Endometrial microvascular endothelial cells (primary cell): ENCODE measurements around the gene TOLLIP. TPM values are rescaled to one million over a fixed set of nuclear protein-coding genes. Genes with fewer than 3 reads are reported as not detected.
"Not testable (repeated sequence)": the region's sequence is repeated elsewhere in the genome, so short reads cannot be mapped to it uniquely, and the experiment has no call there.

Experiments used
- in situ Hi-C: cut with HindIII; loops from 2 replicates; pipeline ENCODE4 v1.10.0; 2017; ENCODE audit warnings: low sequenced_read_pairs, low pct_unique_long_range_greater_than_20kb; ENCODE audit errors: inconsistent ontology term
- total RNA-seq: library from RNA; depleted of rRNA; stranded (reverse); fragments of >200 nt; gene quantifications from one replicate; pipeline ENCODE4 v1.2.3, GENCODE V29; 2015; ENCODE audit errors: inconsistent ontology term

The TOLLIP gene
- total RNA-seq, 1 donor from 2014 or later = 36.8 TPM

DNA sequence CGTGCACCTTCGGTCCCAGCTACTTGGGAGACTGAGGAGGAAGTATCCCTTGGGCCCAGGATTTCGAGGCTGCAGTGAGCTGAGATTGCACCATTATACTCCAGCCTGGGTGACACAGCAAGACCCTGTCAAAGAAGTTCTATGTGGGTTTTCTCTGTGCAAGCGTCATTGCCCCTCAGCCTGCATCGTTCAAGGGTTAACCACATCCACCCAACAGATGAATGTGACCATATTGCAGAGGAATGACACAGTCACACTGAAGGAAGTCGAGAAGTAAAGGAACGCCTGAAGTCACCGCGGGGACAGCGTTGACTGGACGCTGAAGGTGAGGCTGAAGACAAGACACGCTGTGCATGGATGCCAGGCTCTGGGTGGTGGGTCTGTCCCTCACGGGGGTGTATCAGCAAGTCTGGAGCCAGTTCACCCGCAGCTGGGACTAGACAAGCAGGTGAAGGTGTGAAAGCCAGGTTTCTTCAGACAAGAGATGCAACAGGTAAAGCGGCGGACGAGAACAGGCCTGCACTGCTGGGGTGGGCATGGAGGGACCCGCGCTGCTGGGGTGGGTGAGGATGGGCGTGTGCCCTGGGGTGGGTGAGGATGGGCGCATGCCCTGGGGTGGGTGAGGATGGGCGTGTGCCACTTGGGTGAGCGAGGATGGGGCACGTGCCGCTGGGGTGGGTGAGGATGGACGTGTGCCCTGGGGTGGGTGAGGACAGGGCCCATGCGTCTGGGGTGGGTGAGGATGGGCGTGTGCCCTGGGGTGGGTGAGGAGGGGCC, 36.5 kb upstream of the TOLLIP start:
- in situ Hi-C loops = no loop called here

DNA sequence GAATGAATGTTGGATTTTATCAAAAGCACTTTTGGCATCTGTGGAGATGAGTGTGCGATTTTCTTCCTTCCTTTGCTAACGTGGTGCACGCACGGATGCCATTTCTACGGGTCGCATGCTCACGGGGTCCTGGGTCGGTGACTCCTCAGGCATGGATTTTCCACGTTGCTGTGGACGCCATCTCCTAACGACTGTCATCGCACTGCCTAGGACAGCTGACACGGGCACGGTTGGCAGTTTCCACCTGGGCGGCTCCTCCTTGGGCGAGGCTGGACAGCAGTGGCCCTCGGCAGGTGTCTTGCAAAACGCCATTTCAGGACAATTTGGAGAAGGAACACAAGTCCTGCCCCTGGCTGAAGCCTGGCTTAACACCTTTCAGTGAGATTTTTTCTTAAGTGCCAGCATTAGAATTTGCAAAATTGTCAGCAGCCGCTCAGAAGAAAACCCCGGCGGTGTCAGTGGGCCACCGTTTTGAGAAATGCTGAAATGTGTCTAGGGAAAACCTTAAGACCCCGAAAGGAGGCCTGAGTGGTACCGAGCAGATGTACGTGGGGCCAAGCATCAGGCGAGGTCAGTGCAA, 34.7 kb upstream of the TOLLIP start:
- in situ Hi-C loops = no loop called here

DNA sequence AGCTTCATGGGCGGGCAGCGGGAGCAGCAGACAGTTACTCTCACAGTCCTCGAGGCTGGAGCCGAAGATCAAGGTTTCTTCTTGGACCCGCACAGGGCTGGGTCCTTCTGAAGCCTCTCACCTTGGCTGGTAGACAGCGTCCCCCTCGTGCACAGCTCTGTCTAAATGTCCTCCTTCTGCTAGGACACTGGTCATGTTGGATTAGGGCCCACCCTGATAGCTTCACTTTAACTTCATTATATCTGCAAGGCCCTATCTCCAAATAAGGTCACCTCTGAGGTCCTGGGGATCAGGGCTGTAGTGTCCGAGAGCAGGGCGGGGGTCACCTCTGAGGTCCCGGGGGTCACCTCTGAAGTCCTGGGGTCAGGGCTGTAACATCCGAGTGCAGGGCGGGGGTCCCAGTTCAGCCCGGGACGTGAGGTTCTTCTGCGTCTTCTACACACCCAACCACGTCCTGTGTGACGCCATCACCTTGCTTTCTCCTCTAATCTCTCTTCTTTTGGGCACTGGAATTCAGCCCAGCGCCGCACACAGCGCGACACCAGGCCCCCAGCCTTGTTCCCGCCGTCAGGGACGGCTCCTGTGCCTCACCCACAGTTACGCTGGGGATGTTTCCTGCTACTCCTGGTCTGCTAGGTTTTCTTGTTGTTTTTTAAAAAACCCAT, 34.1 kb upstream of the TOLLIP start:
- in situ Hi-C loops = no loop called here

DNA sequence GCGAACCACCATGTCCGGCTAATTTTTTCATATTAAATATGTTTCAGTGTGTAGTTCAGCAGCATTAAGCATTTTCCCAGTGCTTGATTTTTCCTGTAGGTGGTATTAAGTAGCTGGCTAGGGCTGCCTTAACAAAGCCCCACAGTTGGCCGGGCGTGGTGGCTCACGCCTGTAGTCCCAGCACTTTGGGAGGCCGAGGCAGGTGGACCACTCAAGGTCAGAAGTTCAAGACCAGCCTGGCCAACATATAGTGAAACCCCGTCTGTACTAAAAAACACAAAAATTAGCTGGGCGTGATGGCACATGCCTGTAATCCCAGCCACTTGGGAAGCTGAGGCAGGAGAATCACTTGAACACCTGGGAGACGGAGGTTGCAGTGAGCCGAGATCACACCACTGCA, 33.5 kb upstream of the TOLLIP start:
- in situ Hi-C loops = no loop called here

DNA sequence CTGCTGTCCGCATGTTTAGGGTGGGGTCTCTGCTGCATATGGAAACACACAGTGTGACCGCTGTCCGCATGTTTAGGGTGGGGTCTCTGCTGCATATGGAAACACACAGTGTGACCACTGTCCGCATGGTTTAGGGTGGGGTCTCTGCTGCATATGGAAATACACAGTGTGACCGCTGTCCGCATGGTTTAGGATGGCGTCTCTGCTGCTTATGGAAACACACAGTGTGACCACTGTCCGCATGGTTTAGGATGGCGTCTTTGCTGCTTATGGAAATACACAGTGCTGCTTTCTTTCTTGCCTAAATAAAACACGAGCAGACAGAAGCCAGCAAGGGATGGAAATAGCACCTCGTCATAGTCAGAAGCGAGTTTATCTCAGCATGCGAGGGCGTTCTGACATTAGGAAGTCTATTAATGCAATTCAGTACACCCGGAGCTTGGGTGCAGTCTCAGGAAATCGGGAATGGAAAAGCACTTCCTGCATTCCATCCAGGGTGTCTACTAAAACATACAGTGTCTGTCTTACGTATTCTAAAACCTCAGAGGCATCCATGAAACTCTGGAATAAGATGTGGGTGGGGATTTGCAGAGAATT, 32.6 kb upstream of the TOLLIP start:
- in situ Hi-C loops = no loop called here

DNA sequence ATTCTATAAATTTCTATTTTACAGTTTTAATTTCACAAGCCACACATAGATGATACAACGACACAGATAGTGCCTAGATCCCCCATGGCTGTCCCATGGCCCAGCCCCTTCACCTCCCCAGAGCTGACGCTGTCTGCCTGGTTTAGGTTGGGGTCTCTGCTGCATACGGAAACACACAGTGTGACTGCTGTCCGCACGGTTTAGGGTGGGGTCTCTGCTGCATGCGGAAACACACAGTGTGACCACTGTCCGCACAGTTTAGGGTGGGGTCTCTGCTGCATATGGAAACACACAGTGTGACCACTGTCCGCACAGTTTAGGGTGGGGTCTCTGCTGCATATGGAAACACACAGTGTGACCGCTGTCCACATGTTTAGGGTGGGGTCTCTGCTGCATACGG, 31.8 kb upstream of the TOLLIP start:
- in situ Hi-C loops = not testable (repeated sequence)

DNA sequence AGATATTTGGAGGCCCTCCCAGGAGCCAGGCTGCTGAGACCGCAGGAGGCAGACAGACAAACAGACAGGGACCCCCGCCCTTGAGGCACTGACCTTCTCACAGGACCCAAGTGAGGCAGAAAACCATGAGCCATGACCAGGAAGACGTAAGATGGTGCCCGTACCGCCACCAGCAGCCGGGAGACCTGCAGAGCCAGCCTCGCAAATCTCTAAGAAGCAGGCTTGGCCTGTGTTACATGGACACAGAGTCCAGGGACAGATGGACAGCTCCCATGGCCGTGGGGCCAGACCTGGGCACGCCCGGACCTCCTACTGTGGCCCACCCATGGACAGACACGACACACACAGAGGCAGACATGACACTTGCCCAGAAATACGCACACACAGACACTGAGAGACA, 30.7 kb upstream of the TOLLIP start:
- in situ Hi-C loops = no loop called here

DNA sequence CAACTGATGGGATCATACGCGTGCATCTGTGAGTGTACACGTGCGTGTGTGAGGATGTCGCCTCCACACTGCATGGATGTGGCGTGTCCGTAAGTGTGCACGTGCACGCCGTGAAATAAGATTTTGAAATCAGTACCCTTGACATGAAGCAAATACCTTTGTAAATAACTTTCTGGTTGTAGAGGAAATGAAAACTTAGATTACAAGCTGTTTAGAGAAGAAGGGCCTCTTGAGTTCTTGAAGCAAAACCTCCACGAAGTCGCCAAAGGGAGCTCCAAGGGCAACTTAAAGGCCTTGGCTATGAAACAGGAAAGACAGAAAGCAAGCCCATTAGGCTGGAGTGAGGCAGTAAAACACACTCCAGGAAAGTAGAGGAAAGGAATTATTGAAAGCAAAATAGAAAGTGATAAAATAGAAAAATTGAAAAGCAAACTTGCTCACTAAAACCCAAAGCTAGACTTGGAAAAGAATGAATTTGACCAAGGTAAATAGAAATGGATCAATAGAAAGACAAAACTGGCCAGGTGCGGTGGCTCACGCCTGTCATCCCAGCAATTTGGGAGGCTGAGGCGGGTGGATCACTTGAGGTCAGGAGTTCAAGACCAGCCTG, 29.7 kb upstream of the TOLLIP start:
- in situ Hi-C loops = no loop called here

DNA sequence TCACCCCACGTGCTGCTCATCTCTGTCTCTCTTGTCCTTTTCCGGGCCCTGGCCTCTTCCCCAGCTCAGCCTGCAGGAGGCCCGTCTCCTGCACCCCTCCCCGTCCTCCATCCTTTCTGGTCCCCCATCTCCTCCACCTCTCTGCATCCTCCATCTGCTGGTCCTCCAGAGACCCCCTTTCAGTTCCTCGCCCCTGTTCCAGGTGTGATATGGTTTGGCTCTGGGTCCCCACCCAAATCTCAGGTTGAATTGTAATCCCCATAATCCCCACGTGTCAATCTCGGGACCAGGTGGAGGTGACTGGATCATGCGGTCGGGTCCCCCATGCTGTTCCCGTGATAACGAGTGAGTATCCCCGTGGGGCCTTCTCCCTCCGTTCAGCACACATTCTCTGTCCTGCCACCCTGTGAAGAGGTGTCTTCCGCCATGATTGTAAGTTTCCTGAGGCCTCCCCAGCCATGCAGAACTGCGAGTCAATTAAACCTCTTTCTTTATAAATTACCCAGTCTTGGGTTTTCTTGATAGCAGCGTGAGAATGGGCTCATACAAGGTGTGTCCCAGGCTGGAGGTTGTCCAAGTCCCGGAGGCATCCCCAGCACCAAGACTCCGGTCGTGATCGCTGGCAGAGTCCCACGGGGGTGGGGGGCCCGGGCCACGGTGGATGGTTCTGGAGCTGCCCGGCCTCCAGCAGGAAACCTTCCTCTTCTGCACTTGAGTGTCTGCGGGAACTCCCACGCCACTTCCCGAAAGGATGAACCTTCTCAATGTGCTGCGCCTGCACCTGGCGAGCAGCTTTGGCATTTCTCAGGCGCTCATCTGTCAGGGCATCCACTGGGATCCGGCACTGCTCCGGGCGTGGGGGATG, 29.0 kb upstream of the TOLLIP start:
- in situ Hi-C loops = no loop called here

DNA sequence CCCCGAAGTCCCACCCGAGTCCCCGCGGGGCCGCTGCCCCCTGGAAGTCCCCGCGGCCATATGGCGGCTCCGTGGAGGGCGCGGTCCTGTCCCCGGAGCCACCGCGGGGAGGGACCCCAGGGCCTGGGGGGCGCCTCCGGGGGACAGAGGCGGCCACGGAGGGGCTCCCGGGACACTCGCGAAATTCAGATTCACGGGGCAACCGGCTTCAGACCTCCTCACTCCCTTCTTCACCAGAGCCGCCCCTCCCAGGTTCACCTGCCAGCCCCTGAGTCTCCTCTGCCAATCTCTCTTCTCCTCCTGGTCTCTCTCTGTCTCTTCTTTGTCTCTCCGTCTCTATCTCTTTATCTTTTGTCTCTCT, 28.2 kb upstream of the TOLLIP start:
- in situ Hi-C loops = no loop called here

DNA sequence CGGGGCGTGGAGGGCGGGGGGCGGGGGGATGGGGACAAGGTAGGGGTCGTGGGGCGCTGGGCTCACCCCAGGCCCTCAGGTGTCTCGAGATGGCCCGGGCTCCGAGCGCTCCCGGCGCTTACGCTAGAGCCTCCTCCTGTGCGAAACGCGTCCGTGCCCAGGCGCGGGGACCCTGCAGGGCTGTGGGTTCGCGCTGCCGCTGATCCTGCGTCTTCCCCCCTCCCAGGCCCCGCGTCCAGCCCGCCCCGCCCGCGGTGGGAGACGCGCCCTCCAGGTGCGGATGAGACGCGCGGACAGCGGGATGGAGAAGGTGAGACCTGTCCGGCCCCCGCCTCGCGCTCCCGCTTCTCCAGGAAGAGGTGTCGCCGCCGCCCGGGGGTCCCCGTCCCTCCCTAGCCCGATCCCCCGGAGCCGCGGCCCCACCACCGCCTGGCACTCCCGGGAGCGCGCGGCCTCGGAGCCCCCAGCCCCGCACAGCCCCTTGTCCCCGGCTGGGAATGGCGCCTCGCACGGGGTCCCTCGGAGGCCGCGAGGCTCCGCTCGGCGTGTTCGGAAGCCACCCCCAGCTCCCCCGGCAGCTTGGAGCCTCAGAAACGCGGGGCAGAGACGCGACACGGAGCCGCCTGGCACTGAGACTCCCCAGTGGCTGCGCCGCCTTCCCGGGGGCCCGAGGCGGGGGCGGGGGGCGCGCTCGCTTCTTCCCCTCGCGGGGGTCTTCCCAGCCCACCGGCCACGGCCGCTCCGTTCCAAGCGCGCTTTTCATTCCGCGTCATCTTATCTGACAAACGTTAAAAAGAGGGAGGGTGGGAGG, 27.6 kb upstream of the TOLLIP start:
- in situ Hi-C loops = no loop called here

DNA sequence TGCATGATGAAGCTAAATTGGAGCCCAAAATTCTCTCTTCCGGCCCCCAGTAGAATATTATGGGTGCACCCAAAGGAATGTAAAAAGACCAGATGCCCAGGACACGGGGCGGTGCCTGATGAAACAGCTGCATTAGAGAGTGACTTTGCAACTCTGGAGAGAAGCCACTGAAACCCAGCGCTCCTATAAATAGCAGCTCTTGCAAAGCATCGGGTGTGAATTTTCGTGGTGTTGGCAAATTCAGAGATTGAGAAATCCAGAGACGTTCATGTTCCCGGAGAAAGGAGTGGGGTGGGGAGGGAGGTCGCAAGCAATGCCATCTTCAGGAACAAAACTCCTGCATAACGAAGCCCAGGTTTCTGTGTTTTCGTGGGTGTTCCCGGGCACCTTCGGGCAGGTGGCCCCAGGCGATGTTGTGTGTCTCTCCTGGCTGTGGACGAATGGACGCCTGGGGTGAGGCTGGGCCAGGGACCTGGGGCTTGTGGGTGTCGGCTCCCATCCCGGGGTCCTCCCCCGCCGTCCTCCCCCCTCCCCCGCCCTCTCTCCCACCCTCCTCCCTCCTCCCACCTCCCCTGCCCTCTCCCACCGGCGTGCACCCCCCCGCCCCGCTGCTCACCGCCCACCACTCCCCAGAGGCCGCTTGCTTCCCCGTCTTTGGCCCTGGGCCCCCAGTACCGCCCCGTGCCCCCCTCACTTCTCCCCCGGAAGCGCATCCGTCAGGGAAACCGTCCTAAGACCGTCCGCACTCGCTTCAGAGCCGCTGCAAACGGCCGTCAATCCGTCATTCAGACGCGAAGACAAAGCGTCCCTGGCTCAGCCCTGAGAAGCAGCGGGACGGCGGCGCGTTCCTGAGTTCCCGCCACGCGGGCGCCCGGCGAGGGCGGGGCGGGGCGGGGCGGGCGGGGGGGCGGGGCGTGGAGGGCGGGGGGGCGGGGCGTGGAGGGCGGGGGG, 26.7 kb upstream of the TOLLIP start:
- in situ Hi-C loops = no loop called here

DNA sequence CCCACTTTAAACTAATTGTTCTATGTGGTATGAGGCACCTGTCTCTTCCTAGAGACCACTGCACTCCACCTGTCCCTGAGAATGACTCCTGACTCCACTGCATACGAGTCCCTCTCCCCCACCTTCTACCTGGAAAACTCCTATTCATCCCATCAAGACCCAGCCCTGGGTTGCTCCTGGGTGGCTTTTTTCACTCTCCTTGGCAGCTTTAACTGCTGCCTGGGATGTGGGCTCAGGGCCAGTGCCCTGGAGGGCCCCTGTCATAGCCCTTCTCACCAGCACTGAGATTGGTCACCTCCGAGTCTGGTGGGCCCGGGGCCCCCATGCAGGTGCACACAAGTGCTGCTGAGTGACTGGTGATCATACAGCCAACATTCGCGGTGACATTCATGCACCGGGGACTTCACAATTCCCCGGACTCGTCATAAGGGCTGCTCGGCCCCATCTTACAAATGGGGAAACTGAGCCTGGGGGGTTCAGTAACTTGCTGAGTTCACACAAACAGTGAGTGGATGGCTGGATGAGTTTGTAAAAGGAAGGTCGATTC, 25.9 kb upstream of the TOLLIP start:
- in situ Hi-C loops = no loop called here

DNA sequence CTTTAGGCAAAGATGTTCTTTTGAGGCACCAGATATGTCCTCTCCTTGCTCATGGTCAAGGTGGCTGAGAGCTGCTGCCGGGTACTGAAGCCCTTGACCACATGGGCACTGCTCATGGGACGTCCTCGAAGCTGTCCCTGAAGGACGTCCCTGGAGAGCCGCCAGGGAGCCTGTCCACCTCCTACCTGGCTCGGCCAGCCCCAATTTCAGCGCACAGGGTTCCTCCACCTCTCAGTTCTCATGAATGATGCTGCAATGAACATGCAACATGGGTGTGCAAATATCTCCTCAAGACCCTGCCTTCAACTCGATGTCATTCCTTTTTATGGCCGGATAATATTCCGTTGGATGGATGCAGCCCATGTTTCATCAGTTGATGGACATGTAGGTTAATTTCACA, 24.4 kb upstream of the TOLLIP start:
- in situ Hi-C loops = no loop called here

DNA sequence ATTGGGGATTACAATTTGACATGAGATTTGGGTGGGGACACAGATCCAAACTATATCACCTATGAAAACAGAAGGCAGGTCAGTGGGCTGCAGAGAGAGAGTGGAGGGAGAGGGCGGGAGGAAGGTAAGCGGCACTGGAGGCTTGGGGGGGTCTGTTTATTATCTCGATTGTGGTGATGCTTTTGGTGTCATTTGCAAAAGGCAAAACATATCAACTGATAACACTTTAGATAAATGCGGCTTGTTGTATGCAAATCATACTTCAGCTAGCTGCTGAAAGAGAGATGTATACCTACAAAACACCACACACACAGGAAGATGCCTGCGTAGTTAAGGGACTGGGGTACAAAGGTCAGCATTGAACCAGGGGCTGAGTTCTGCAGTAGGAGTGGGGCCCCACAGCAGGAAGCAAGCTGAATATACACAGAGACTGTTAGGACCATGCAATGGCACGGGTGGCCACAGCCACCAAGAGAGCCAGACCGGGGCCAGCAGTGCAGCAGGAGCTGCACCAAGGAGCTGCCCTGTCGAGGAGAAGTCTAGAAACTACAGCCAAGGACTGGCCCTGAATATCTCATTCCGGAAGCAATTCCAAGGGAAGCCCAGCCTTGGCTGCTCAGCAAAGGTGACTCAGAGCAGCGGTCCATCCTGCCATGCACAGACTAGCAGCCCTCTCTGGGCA, 23.8 kb upstream of the TOLLIP start:
- in situ Hi-C loops = no loop called here

DNA sequence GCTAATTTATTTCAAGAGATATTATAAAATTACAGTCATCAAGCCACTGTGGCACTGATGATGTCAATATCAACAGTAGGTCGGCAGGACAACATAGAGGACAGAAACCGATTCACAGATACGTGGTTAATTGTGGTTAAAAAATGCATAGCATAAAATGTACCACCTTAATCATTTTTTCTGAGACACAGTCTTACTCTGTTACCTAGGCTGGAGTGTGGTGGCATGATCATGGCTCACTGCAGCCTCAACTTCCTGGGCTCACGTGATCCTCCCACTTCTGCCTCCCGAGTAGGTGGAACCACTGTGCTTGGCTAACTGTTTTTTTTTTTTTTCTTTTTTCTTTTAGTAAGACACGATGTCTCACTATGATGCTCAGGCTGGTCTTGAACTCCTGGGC, 21.0 kb upstream of the TOLLIP start:
- in situ Hi-C loops = no loop called here
